GM18508 (cell line): ENCODE measurements around the gene LCE2C.

ENCODE experiments used
- ATAC-seq: cut with Tn5 transposase; IDR thresholded peaks from one replicate; pipeline ENCODE4 v1.9.1; 2021; ENCODE audit warnings: moderate number of reproducible peaks; ENCODE audit not compliant: insufficient read depth, unreplicated experiment

LCE2C gene

DNA sequence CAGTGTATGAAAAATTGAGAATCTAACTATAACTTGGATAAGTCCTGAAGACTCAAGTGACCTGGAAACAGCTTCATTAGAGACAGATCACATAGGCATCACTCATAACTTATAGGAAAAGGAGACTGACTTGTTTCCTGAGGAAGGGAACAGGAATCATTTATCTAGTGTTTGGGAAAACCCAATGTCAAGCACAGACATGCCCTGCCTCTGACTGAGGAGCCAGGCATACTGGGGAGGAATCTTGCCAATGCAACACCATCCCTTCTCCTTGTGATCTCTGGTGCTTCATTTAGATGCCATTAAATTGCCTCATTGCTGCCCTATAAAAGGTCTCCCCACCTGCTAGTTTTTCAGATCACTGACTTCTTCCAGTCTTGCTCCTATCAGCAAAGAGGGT lies 43.2 kb downstream of the LCE2C start:
- ATAC-seq = no peak

DNA sequence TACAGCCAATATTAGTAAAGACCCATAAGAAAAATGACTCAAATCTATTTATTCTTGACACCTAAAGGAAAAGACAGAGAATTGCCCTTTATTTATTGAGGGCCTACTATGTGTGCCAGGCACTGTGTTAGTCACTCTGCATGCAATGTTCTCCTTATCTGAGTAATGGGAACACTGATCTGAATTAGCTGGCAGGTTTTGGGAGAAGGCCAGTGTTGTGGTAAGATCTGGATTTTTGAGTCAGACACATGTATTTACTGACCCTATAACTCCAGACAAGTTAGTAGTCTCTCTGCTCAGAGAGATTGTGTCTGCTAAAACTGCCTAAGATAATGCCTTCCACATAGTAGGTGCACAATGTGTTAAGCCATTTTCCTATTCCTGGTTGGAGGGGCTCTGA lies 50.2 kb downstream of the LCE2C start:
- no peak for ATAC-seq
